GM20000 (cell line): ENCODE measurements around the gene PRICKLE4.

Source experiments
- DNase-seq: peaks from one replicate; pipeline ENCODE4 v3.0.0; 2012; ENCODE audit warnings: low spot score
- TF ChIP-seq, protein P1 (sequence below): IDR thresholded peaks from 2 replicates; pipeline ENCODE4 v1.5.1; 2012; ENCODE audit warnings: mild to moderate bottlenecking, control low read depth; ENCODE audit errors: extremely low read depth, missing control alignments

Gene PRICKLE4

DNA sequence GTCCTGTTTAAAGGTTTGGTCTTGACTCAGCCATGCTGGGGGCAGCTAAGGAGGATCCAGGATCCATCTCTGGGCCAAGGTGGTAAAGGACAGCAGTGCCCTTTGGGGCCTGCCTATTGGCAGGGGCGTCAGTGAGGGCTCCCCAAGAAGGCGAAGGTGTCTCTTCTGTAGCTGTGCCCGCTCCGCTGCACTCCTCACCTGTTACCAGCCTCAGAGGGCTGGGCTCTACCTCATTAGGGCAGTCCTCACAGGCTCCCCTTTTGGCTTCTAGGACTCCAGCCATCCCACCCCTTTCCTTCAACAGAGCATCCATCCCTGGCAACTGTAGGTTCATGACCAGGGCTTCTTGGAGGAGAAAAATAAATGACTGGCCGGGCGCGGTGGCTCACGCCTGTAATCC lies 11.2 kb upstream of the PRICKLE4 start:
- no peak for DNase-seq
- TF ChIP-seq, protein P1, sequence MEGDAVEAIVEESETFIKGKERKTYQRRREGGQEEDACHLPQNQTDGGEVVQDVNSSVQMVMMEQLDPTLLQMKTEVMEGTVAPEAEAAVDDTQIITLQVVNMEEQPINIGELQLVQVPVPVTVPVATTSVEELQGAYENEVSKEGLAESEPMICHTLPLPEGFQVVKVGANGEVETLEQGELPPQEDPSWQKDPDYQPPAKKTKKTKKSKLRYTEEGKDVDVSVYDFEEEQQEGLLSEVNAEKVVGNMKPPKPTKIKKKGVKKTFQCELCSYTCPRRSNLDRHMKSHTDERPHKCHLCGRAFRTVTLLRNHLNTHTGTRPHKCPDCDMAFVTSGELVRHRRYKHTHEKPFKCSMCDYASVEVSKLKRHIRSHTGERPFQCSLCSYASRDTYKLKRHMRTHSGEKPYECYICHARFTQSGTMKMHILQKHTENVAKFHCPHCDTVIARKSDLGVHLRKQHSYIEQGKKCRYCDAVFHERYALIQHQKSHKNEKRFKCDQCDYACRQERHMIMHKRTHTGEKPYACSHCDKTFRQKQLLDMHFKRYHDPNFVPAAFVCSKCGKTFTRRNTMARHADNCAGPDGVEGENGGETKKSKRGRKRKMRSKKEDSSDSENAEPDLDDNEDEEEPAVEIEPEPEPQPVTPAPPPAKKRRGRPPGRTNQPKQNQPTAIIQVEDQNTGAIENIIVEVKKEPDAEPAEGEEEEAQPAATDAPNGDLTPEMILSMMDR = no peak

DNA sequence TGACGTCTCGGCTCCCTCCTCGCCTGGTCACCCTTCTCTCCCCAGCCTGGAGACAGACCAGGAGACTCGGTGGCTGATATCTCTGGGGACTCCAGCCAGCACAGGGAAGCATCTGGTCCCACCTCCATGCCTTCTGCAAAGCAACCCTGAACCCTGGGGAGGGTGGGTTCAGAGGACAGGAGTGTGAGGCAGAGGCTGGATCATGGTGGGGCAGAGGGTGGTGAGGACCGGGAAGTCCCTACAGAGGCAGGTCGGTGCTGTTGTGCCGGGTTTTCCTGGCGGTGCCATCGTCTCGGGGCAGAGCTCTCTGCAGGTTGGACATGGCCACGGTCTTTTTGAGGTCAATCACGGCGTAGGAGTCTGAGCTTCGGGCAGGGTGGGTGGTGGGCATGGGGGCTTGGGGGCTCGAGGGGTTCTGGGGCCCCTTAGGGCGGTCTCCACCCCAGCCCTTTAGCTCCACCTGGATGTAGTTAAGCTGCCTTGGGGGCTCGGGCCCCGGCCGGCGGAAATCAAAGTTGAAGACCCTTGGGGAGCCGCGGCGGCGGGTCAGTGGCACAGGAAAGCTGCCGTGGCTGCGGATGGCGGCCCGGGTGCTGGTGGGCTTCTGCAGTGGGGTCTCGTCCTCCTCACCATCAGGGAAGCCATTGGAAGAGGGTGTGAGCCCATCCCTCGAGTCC lies 10.1 kb upstream of the PRICKLE4 start:
- TF ChIP-seq, protein P1 = no peak
- DNase-seq = no peak

DNA sequence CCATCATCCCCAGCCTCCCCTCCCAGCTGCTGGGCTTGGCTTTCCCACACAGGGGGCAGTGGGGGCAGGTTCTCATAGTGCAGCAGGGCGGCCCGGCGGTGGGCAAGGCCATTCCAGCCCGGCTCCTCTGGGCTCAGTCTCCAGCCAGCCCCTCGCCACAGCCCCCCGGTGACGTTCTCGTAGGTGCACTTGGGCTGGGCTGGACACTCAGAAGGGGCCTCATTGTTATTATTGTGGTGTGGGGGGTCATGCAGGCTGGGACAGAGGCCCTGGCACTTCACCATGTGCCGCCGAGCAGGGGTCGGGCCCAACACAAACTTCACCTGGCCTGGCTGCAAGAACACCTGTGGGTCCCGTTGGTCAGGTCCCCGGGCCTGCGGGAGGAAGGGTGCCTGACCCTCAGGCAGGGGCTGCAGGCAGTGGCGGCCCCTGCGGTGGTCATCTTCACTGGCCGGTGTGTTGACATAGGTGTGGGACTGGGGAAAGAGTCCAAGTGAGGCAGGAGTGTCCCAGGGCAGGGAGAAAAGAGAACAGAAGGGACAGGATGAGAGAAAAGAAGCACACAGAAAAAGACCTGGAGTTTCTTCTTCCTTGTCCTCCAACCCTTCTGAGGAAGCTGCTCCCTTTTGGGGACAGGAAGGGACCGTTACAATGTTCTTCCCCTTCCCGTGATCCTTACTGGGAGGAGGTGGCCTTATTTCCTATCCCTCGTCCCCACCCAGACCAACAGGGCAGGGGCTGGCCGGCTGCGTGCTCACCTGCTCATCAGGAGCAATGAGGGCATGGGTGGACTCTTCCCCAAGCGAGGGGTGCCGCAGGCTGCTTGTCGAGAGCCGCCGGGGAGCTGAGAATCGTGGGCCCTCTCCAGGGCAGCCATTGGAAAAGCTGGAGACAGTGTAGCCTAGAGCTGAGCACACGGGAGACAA lies 9.3 kb upstream of the PRICKLE4 start:
- no peak for DNase-seq
- TF ChIP-seq, protein P1 = no peak

DNA sequence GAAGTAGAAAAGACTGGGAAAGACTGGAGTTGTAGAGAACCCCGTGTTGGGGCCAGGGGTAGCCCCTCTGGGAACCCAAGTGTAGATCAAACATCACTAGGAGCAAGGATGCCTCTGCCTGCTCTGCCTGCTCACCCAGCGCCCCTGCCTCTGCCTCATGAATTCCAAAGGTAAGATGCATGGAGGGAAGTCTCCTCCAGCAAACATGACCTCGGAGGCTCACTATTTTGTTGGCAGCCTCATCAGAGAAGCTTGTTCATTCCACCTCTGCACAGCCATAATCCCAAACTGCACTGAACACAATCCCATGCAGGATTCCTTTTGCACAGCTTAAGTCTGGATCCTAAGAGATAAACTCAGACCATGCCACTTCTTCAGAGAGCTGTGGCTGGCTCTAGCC lies 5.7 kb upstream of the PRICKLE4 start:
- TF ChIP-seq, protein P1 = no peak
- DNase-seq = no peak

DNA sequence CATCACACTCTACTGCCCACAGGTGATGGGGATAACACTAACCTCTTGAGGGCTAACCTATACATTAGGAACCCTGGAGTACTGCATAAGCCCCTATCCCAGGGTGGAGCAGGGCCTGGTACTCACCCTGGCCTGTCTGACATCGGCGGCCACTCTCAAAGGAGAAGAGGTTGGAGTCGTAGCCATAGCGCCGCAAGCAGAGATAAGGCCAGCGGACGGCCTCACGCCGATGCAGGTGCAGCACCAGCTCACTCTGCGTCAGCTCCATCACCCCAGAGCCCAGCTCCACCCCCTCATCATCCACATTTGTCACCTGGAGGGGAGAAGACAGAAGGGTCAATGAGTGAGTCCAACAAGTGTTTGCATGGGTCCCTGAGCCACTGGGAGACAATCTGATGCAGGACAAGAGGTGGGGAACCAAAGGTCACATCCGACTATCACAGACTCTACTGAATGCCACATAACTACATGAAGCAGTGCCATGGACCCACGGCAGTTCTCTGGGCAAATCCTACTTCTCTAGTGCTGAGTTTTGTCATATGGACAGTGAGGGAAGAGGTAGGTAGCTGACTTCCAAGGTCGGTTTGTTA lies 5.2 kb upstream of the PRICKLE4 start:
- TF ChIP-seq, protein P1 = no peak
- DNase-seq = no peak

DNA sequence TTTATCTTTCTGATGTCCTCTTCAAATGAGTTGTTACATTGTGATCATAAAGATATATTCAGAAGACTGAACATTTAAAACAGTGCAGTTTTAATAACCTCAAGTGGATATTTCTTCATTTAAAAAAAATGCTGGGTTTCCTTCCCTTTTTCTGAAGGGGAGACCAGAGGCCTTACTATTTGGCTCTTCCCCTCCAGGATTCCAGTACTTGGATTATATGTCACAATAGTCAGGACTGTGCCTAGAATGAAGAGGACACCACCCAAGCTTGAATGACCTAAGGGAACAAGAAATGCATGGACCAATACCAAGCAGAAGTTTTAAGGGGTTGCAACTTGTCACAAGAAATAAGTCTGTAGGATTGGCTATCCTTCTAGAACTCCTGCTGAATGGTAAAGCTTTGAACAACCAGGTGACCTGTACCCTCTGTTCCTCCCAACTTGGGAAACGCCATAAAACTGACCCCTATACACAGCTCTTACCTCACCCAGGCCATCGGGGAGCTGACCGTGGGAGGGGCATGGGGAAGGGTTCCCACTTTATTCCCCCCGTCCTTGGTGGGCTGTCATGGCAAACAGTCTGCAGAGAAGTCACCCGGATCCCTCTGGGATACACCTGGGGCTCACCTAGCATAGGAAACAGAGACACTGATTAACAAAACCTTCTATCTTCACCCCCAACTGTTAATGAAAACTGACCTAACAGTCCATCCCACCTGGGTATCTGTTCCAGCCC lies 2.9 kb upstream of the PRICKLE4 start:
- TF ChIP-seq, protein P1 = no peak
- DNase-seq = no peak
